ENCODE results near the gene ADAMTSL5.

Gene ADAMTSL5

GRCh38 chr19:1524287-1524971, 11.6 kb upstream of the ADAMTSL5 start:
- ATAC-seq: no peak
- TF ChIP-seq PPARA (CRISPR knock-in tag; IDR thresholded peaks at IDR 0.05; ENCODE audit: borderline replicate concordance) (no peak), POU6F1 (CRISPR knock-in tag; IDR thresholded peaks at IDR 0.05; ENCODE audit: borderline replicate concordance, low read depth) (no peak), ZNF70 (CRISPR knock-in tag; IDR thresholded peaks at IDR 0.05) (no peak), ZFP30 (CRISPR knock-in tag; IDR thresholded peaks at IDR 0.05) (no peak), ARNTL (CRISPR knock-in tag; IDR thresholded peaks at IDR 0.05; ENCODE audit: borderline replicate concordance, low read depth) (no peak)

- no peak for TF ChIP-seq CSDC2 (CRISPR knock-in tag; IDR thresholded peaks at IDR 0.05)
- TF ChIP-seq TOX (CRISPR knock-in tag; IDR thresholded peaks at IDR 0.05; ENCODE audit: borderline replicate concordance): no peak
- no peak for TF ChIP-seq ISL1 (CRISPR knock-in tag; IDR thresholded peaks at IDR 0.05)
- TF ChIP-seq ARNTL (CRISPR knock-in tag; IDR thresholded peaks at IDR 0.05; ENCODE audit: borderline replicate concordance, low read depth): no peak
- no peak for TF ChIP-seq PPARA (CRISPR knock-in tag; IDR thresholded peaks at IDR 0.05; ENCODE audit: borderline replicate concordance)
- no peak for TF ChIP-seq ZFP30 (CRISPR knock-in tag; IDR thresholded peaks at IDR 0.05)
- TF ChIP-seq CREB5 (CRISPR knock-in tag; IDR thresholded peaks at IDR 0.05; ENCODE audit: low read depth): no peak
- no peak for TF ChIP-seq POU6F1 (CRISPR knock-in tag; IDR thresholded peaks at IDR 0.05; ENCODE audit: borderline replicate concordance, low read depth)
- no peak for TF ChIP-seq ESRRG (CRISPR knock-in tag; IDR thresholded peaks at IDR 0.05)
- TF ChIP-seq SNAI2 (CRISPR knock-in tag; IDR thresholded peaks at IDR 0.05): no peak
- TF ChIP-seq ZNF70 (CRISPR knock-in tag; IDR thresholded peaks at IDR 0.05): no peak
- TF ChIP-seq BACH2 (CRISPR knock-in tag; IDR thresholded peaks at IDR 0.05; ENCODE audit: borderline replicate concordance): no peak
- no peak for TF ChIP-seq GLIS3 (CRISPR knock-in tag; IDR thresholded peaks at IDR 0.05)
- TF ChIP-seq TSHZ2 (CRISPR knock-in tag; IDR thresholded peaks at IDR 0.05): no peak
- no peak for TF ChIP-seq TCF4 (CRISPR knock-in tag; IDR thresholded peaks at IDR 0.05; ENCODE audit: borderline replicate concordance)
- no peak for TF ChIP-seq ZFP3 (CRISPR knock-in tag; IDR thresholded peaks at IDR 0.05)
- no peak for TF ChIP-seq ZNF565 (CRISPR knock-in tag; conservative IDR thresholded peaks at IDR 0.05; ENCODE audit: low read depth)
- TF ChIP-seq PATZ1 (CRISPR knock-in tag; IDR thresholded peaks at IDR 0.05; ENCODE audit: borderline replicate concordance): no peak
- TF ChIP-seq OSR1 (CRISPR knock-in tag; IDR thresholded peaks at IDR 0.05): no peak
- ATAC-seq: no peak
These were observed 10.8 kb upstream of the ADAMTSL5 start, which contains the start of gene PLK5 for GRCh38 chr19:1523412-1524286. PLK5 (plus strand) TSS chr19:1524077; CDS start chr19:1526997, 2,920 bp downstream.
